Natural killer cell (primary cell): ENCODE data around the gene NHLRC4. TPM values are rescaled to one million over a fixed set of nuclear protein-coding genes. Genes with fewer than 3 reads are reported as not detected.

Source experiments
- ATAC-seq, 3 donors: fragments of 150-1000 bp in 2 of 3; fragments of 200-7000 bp in 1 of 3; cut with Tn5 transposase; 1 replicate in 1 of 3; 2 replicates in 2 of 3; pipeline ENCODE4 v1.10.0; 2021; ENCODE audit warnings: mild to moderate bottlenecking in 2 of 3, moderate library complexity in 2 of 3
- DNase-seq, 2 donors: peaks; one replicate each; pipeline versions ENCODE4 v3.0.0 to v3.0.0-alpha.2; 2013 to 2021; ENCODE audit warnings: mixed read lengths in 1 of 2
- H3K27ac ChIP-seq: one replicate; pipeline ENCODE4 v1.5.1; 2013; ENCODE audit warnings: mild to moderate bottlenecking, low read length
- H3K27me3 ChIP-seq: one replicate; pipeline ENCODE4 v1.6.1; 2013; ENCODE audit warnings: low read length; ENCODE audit not compliant: control insufficient read depth, insufficient read depth
- H3K36me3 ChIP-seq: one replicate; pipeline ENCODE4 v1.6.1; 2013; ENCODE audit warnings: low read length; ENCODE audit not compliant: control insufficient read depth, insufficient read depth
- H3K4me1 ChIP-seq: one replicate; pipeline ENCODE4 v1.6.1; 2013; ENCODE audit warnings: low read length; ENCODE audit not compliant: control insufficient read depth, insufficient read depth
- H3K4me3 ChIP-seq: one replicate; pipeline ENCODE4 v1.5.1; 2013; ENCODE audit warnings: low read length
- H3K9me3 ChIP-seq: one replicate; pipeline ENCODE4 v1.6.1; 2013; ENCODE audit warnings: low read length; ENCODE audit not compliant: control insufficient read depth, insufficient read depth
- H3K27ac Mint-ChIP-seq, 2 donors: one replicate each; pipeline ENCODE4 v1.8.0; 2022; ENCODE audit warnings: mild to moderate bottlenecking in 2 of 2, mixed read lengths in 2 of 2, moderate library complexity in 1 of 2
- H3K27me3 Mint-ChIP-seq, 2 donors: one replicate each; pipeline ENCODE4 v1.8.0; 2022; ENCODE audit warnings: low read depth in 2 of 2, mixed read lengths in 2 of 2
- H3K36me3 Mint-ChIP-seq: one replicate; pipeline ENCODE4 v1.8.0; 2022; ENCODE audit warnings: mixed read lengths
- H3K4me1 Mint-ChIP-seq, 2 donors: one replicate each; pipeline ENCODE4 v1.8.0; 2022; ENCODE audit warnings: mixed read lengths in 2 of 2
- H3K4me3 Mint-ChIP-seq: one replicate; pipeline ENCODE4 v1.8.0; 2022; ENCODE audit warnings: mild to moderate bottlenecking, moderate library complexity, mixed read lengths
- H3K9me3 Mint-ChIP-seq, 2 donors: one replicate each; pipeline ENCODE4 v1.8.0; 2022; ENCODE audit warnings: mixed read lengths in 2 of 2
- CTCF ChIP-seq: fragments of 200-600 bp; IDR thresholded peaks from one replicate; pipeline ENCODE4 v1.8.0; 2022; ENCODE audit warnings: antibody characterized with exemption
- WGBS: methylation state at CpG from one replicate; pipeline ENCODE4 v1.1.7; 2013; ENCODE audit warnings: missing lambda C conversion rate; ENCODE audit not compliant: insufficient coverage; 5-methylcytosine and 5-hydroxymethylcytosine counted together
- intact Hi-C: fragments of 100-400 bp; cut with micrococcal nuclease; formaldehyde crosslinking; loops from one replicate; pipeline ENCODE4 v1.14.2; 2022
- total RNA-seq, 4 donors: library from RNA; stranded (reverse); fragments of 120-200 nt in 1 of 4; gene quantifications; one replicate each; pipeline versions ENCODE4 v1.2.3 to v1.2.4, GENCODE V29; 2013 to 2022

NHLRC4 gene
- total RNA-seq, 3 donors from 2014 or later (not counting 1 experiment from before 2014, with no cell fraction given) = 0.28 to 0.75 (median 0.35) TPM

DNA sequence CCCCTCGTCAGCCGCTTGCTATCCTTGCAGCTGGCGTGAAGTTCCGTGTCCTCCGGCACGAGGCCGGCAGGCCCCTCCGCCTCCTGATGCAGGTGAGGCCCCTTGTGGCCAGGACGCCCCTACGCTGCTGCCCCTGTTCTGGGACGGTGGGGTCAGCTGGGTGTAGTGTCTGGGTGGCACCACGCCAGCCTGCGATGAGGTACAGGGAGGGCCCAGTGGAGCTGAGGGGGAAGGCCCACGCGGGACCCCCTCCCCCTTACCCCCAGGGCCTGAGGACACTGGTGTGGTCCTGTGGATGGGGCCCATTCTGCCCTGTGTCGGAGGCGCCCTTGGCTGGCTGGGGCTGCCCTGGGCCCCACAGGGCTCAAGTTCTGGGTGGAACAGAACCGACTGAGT lies 15.4 kb downstream of the NHLRC4 start:
- no peak overlapping the region for H3K27ac Mint-ChIP-seq
- DNase-seq = no peak
- TF ChIP-seq CTCF = no peak
- H3K4me3 Mint-ChIP-seq = no peak overlapping the region
- H3K27ac ChIP-seq = no peak overlapping the region
- ATAC-seq = no peak
- no peaks in the 10 kb centered on the region for H3K9me3 Mint-ChIP-seq
- H3K27me3 Mint-ChIP-seq = no peaks in the 10 kb centered on the region
- H3K4me3 ChIP-seq = no peak overlapping the region
- WGBS = 87% methylated on average over 17 of the region's 18 CpGs
- H3K36me3 ChIP-seq = no peaks in the 10 kb centered on the region
- H3K4me1 ChIP-seq = peaks cover 9% of the 10 kb centered on the region
- intact Hi-C loops = no loop called here
- H3K36me3 Mint-ChIP-seq = no peaks in the 10 kb centered on the region
- no peaks in the 10 kb centered on the region for H3K27me3 ChIP-seq
- H3K4me1 Mint-ChIP-seq = no peaks in the 10 kb centered on the region
- H3K9me3 ChIP-seq = no peaks in the 10 kb centered on the region

DNA sequence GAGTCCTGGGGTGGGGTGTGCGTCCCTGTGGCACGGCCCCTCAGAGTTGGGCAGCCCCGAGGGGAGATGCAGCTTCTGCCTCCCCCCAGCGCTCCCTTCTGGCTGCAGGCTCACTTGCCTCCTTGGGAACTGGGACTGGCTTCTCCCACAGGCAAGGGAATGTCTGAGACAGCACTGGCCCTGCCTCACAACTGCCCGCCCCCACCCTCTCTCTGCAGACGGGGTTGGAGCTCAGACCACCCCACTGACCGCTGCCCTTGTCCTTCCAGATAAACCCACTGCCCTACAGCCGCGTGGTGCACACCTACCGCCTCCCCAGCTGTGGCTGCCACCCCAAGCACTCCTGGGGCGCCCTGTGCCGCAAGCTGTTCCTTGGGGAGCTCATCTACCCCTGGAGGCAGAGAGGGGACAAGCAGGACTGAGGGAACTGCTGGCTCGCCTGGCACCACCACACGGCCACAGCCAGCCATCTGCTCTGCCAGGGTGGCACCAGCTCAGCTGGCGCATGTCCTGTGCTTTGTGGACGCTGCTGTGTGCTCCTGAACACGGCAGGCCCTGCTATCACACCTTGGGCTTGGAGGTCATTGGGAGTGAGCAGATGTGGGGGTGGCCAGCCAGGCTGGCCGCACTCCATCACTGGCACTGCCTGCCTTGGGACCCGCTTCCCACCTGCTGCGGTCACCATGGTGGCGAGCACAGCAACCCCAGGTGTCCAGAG lies 16.0 kb downstream of the NHLRC4 start:
- no peak overlapping the region for H3K27ac ChIP-seq
- ATAC-seq (no peak), DNase-seq (no peak)
- intact Hi-C loops = no loop called here
- H3K36me3 Mint-ChIP-seq = no peaks in the 10 kb centered on the region
- WGBS = 94% methylated on average over 21 of the region's 21 CpGs
- H3K4me1 ChIP-seq = peaks cover 12% of the 10 kb centered on the region
- no peaks in the 10 kb centered on the region for H3K27me3 ChIP-seq
- no peaks in the 10 kb centered on the region for H3K9me3 Mint-ChIP-seq
- H3K27ac Mint-ChIP-seq = no peak overlapping the region
- TF ChIP-seq CTCF = no peak
- H3K27me3 Mint-ChIP-seq = no peaks in the 10 kb centered on the region
- no peaks in the 10 kb centered on the region for H3K36me3 ChIP-seq
- H3K4me3 Mint-ChIP-seq = no peak overlapping the region
- no peak overlapping the region for H3K4me3 ChIP-seq
- H3K9me3 ChIP-seq = no peaks in the 10 kb centered on the region
- no peaks in the 10 kb centered on the region for H3K4me1 Mint-ChIP-seq

DNA sequence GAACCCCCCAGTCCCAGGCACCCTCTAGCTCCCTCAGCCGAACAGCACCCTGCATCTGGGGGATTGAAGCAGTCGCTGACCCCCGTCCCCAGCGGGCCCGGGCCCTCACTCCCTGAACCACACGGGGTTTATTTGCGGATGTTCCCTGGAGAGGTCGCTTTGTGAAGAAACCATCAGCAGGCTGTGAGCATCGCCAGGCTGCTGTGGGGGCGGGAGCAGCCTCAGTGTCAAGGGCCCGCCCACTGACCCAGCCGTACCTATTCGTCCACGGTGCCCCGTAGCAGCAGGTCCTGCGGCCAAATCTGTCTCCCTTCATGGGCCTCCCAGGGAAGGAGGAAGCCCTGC lies 16.6 kb downstream of the NHLRC4 start:
- intact Hi-C loops = no loop called here
- no peak for TF ChIP-seq CTCF
- no peak for DNase-seq
- Histone ChIP-seq H3K36me3 (no peaks in the 10 kb centered on the region), H3K27me3 (no peaks in the 10 kb centered on the region), H3K4me3 (no peak overlapping the region), H3K27ac (no peak overlapping the region), H3K9me3 (no peaks in the 10 kb centered on the region), H3K4me1 (peaks cover 19% of the 10 kb centered on the region)
- Mint-ChIP-seq H3K4me3 (no peak overlapping the region), H3K36me3 (no peaks in the 10 kb centered on the region), H3K27me3 (no peaks in the 10 kb centered on the region), H3K9me3 (no peaks in the 10 kb centered on the region), H3K4me1 (peaks cover 0 to 4% of the 10 kb centered on the region in 2 donors), H3K27ac (no peak overlapping the region)
- ATAC-seq = no peak
- 81% methylated on average over 16 of the region's 16 CpGs for WGBS
